Urothelium cell line (cell line): Measurements from ENCODE around the gene SIAE.
A peak's percentile ranks its signal among the peaks of the same experiment; 100 is the strongest.
"Not testable (repeated sequence)": the region's sequence is repeated elsewhere in the genome, so short reads cannot be mapped to it uniquely, and the experiment has no call there.

Source experiments
- DNase-seq: peaks from one replicate; pipeline ENCODE4 v3.0.0; 2011; ENCODE audit warnings: low spot score, mixed read lengths
- FAIRE-seq: peaks from 2 replicates; lab custom pipeline; 2011; peaks lifted over from hg19 to GRCh38; lab: Jason Lieb, UNC

SIAE gene

DNA sequence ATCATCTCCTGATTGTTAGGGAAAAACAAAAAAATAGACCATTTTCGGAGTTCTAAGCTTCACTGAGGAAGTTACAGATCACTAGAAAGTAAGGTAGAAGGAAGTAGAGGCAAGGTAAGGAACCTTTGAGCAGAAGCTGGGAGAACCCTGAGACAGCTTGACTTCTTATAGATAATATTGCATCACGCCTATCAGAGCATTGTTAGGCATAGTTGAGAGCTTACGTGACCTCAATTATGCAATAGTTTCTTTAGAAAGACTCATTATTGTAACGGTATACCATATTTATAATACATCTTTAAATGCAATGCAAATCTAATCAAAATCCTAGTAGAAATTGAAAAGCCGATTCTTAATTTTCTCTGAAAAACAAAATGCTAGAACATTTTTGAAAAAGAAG, 46.0 kb downstream of the SIAE start:
- DNase-seq (no peak), FAIRE-seq (no peak)

DNA sequence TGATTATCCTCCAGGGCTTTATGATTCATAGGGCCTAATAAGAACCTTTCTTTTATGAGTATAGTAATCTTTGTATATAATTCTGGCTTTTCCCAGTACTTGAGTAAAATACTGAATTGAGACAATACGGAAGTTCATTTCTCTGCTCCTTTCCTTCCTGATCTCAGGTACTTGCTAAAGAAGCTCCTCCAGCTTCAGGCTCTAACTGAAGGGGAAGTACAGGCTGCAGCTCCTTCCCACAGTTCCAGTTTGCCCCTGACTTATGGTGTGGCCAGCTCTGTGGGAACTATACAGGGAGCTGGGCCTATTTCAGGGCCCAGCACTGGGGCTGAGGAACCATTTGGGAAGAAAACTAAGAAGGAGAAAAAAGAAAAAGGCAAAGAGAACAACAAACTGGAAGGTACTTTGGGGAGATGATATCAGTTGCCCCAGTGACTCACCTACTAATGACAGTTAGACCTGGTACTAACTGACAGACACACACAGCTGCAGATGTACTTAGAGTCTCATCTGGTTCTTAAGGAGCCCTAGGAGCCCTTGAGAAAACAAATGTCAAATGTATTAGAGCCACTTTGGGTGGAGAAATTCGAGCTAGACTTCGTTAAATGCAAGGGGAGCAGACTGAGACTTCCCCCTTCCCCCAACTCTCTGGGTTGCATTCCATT, 47.9 kb downstream of the SIAE start:
- no peak for FAIRE-seq
- no peak for DNase-seq

DNA sequence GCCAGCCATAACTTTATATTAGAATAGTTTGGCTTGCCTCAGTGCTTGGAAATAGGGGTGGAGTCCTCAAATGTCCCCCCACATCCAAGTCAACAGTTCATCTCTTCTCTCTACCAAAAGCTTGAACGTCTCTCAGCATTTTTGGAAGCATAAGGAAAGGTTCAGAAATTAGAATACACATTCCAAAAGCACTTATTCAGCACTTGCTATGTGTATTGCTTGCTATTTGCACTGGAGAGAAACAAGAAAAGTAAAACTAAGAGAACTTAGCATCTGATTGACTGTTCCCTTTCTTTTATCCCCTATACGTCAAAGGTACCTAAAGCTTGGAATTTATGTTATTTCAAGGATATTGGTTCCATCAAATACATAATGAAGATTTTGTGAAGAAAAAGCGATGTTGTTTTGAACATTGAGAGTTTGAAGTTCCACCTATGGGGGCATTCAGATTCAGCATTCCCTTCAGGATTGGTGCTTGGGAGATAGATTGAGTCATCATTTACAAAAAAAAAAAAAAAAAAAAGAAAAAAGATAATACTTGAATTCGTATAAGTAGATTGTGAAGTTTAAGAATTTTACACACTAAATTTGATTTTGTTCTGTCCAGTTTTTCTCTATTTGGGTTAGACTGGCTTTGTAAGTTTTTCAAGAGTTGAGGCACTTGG, 49.5 kb downstream of the SIAE start:
- DNase-seq (no peak), FAIRE-seq (no peak)

GRCh38 chr11:124622531-124623451, 50.7 kb downstream of the SIAE start, which contains the start of gene TBRG1:
TBRG1 (plus strand) TSS chr11:124622864; CDS start chr11:124623084, 220 bp downstream.
- DNase-seq (peak; percentile 85), FAIRE-seq (no peak)

DNA sequence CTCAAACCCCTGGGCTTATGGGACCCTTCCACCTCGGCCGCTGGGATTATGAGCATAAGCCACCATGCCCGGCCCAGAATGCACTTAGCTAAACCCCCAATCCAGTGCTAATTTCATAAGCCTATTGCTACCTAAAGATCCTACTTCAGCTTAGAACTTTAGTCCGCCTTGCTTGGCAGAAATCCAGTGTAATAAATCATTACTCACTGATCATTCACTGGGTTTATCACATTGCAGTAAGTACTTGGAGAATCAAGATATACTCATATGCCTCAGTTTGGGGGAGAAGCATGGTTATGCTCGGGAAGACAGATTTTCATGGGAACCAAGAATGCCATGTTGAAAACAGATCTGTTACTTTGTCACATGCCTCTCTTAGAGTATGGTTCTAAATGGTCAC, 54.7 kb downstream of the SIAE start:
- no peak for FAIRE-seq
- DNase-seq: no peak

GRCh38 chr11:124612567-124613246, 60.8 kb downstream of the SIAE start:
- FAIRE-seq: no peak
- DNase-seq: no peak

- FAIRE-seq: no peak
- DNase-seq: no peak
Measured at GRCh38 chr11:124612045-124612444, 61.5 kb downstream of the SIAE start.

GRCh38 chr11:124611064-124611463, 62.5 kb downstream of the SIAE start, which contains the start of gene PANX3:
PANX3 (plus strand) TSS chr11:124611428; CDS start chr11:124611557, 129 bp downstream.
- no peak for FAIRE-seq

DNA sequence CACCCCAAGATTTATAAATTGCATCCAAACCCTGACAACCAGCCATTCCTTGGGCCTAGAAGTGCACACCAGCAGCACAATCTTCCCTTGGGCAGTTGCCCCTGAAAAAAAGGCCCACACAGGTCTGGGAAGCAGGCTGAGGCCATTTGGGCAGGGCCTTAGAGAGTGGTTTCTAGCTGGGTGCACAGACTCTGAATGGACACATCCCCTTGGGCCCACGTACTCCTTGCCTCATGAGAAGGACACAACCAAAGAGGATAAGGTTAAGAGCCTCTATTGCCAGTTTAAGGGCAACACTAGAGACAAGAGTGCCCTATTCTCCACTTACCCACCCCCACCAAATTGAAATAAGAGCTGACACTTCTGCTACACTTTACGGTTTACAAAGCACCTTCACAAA, 63.2 kb downstream of the SIAE start:
- no peak for DNase-seq
- FAIRE-seq: no peak

More at GRCh38 chr11:124611064-124611463, 62.5 kb downstream of the SIAE start, which contains the start of gene PANX3:
- no peak for DNase-seq

- no peak for FAIRE-seq
Measured at GRCh38 chr11:124608147-124608546, 65.4 kb downstream of the SIAE start.

DNA sequence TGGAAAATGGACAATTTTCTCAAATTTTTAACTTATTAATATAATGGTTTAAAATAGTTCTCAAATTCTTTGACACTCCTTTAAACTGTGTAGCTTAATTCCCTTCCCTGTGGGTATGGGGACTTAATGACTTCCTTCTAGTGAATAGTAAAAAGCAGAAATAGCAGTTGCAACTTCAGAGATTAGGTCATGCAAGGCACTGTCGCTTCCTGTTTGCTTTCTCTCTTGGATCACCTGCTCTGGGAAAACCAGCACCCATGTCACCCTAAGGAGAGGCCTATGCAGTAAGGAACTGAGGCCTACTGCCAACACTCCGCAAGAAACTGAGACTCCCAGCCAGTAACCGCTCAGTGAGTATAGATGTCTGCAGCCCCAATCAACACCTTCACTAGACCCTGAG, 67.8 kb downstream of the SIAE start:
- FAIRE-seq (no peak), DNase-seq (no peak)

More at GRCh38 chr11:124608147-124608546, 65.4 kb downstream of the SIAE start:
- DNase-seq: no peak

DNA sequence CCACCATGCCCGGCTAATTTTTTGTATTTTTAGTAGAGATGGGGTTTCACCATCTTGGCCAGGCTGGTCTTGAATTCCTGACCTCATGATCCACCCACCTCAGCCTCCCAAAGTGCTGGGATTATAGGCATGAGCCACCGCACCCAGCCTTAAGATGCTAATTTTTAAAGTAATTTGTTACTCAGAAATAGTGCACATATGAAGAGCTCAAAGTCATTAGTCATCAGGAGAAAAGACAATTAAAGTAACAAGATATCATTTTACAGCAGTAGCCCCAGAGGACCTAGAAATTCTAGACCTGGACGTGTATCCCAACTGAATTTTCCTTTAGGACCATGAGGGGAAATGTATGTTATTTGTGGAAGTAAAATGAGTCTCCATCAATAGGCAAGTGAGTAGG, 70.8 kb downstream of the SIAE start:
- not testable (repeated sequence) for FAIRE-seq, DNase-seq

DNA sequence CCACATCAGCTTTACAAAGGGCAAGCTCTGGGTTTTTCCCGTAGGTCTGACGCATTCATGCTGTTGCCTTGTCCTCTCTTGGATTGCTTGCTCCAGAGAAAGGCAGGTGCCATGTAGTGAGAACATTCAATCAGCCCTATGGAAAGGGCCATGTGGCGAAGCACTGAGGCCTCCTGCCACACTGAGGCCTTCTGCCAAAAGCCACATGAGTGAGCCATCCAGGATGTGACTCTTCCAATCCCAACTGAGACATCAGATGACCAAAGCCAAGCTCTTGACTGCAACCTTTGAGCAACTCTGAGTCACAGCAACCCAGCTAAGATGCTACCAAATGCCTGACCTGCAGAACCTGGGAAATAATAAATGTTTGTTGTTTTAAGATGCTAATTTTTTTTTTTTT, 71.3 kb downstream of the SIAE start:
- FAIRE-seq: no peak

GRCh38 chr11:124600621-124601320, 72.8 kb downstream of the SIAE start:
- FAIRE-seq (no peak), DNase-seq (no peak)

More for the DNA sequence above, 71.3 kb downstream of the SIAE start:
- DNase-seq: peak; percentile 9

DNA sequence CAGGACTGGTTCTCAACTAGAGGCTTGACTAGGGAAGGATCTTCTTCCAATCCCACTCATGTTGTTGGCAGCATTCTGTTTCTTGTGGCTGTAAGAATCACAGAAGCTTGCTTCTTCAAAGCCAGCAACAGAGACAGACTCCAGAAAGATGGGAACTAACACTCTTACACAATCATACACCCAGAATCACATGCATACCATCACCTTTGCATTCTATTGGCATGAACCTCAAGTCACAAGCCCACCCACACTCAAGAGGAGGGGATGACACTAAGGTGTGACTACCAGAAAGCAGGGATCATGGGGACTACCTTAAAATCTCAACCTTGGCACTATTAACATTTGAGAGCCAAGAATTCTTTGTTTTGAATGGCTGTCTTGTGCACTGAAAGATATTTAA, 75.9 kb downstream of the SIAE start:
- no peak for FAIRE-seq
- DNase-seq: no peak

GRCh38 chr11:124595302-124595701, 78.2 kb downstream of the SIAE start:
- DNase-seq: no peak
- no peak for FAIRE-seq

DNA sequence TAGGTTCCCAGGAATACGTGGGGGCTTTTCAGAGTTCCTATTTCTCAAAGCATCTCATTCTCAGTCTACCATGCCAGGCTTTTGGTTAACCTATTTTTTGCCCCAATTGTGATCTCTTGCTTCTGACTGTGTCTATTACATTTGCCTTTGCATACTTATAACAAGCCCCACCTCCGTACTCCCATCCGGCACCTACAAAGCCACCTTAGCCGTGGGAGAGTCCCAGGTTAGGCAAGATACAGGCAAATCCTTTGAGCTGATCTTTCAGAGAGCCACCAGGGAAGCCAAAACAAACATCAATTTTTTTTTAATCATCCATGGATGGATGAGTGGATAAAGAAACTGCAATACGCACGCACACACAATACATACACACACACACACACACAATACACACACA, 80.9 kb downstream of the SIAE start:
- DNase-seq: no peak
- FAIRE-seq: no peak

- no peak for FAIRE-seq
- DNase-seq: no peak
Measured at GRCh38 chr11:124591430-124591829, 82.1 kb downstream of the SIAE start.

- FAIRE-seq: no peak
- peak; percentile 35 for DNase-seq
Measured at GRCh38 chr11:124586238-124586860, 87.2 kb downstream of the SIAE start.
